Measurements from ENCODE around the gene TBK1.
A peak's percentile ranks its signal among the peaks of the same experiment; 100 is the strongest.

TBK1 gene

DNA sequence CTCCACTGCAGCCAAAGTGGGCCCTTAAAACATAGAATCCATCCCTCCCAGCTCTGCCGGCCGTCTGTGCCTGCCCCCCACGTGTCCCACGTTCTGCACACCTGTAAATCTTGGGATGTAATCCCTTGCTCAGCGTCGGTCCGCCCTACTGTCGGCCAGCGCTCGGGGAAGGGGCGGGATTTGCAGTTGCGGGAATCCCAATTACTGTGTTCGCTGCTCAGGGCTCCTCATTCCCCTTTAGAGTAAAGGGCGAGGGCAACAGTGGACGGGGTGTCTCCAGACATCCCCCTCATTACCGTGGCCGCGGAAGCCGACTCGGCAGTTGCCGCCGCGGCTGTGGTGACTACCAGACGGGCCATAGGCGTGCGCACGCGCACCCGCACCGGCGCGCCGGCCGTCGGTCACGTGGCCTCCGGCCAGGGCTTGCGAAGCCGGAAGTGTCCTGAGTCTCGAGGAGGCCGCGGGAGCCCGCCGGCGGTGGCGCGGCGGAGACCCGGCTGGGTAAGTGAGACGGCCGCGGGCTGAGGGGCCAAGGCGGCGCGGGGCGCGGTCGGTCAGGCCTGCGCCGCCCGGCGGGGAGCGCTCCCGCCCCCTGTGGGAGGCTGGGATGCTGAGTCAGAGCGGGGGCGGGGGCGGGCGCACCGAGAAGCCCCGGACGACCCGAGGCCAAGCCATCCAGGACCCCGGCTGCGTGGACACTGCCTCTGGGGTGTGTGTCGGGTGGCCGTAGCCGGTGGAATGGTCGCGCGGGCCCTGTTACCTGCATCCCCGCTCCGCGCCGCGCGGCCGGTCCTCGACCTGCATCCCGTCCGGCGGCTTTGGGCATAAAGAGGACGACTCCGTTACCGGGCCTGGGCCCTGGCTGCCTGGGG, at the start of gene TBK1:
TSS of gene TBK1 (plus strand) at position 434 of the 872 bp plus-strand sequence. CDS start 3,751 bp downstream, outside the sequence.
- peak; percentile 58 for DNase-seq (ENCODE audit: low read depth)

DNA sequence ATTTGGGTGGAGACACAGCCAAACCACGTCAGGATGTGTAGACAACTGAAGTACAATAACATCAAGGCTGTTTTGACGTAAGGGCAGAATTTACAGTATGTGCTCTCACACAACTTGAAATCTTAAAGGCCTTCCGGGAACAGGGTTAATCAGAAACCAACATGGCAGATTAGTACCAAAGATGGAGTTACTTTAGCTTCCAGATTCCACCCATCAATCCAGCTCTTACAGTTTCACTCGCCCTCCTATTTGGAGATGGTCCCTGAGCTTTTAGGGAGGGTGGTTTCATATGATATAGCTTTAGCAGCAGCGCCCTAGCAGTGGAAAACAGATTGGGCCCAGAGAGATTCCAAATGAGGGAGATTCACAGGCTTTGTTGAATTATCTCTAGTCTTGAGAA, 49.7 kb upstream of the TBK1 start:
- DNase-seq (ENCODE audit: low read depth): no peak

DNA sequence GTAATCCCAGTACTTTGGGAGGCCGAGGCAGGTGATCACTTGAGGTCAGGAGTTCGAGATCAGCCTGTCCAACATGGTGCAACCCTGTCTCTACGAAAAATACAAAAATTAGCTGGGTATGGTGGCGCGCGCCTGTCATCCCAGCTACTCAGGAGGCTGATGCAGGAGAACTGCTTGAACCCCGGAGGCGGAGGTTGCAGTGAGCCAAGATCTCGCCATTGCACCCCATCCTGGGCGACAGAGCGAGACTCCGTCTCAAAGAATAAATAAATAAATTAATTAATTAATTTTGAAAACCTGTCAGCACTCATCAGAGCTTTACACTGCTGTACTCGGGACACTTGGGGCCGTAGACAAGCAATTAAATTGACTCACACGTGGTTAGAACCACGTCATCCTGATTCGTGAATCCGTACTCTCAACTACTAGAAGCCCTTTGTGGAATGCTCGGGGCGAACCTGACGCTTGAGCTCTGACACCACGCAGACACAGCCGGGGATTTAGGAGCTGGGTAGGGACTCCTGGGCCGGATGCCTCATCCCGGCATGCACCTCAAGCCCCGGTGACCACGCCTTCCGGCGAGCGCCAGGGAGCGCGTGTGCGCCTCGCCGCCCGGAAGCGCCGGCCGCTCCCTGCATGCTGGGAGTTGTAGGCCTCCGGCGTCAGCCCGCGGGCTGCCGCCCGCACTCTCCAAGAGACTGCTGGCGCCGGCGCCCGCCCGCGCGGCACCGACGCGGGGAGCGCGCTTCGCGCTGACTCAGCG, 48.0 kb upstream of the TBK1 start, which contains the start of gene XPOT:
TSS of gene XPOT (plus strand) at position 686 of the 763 bp plus-strand sequence. CDS start 5,644 bp downstream, outside the sequence.
- peak; percentile 93 for DNase-seq (ENCODE audit: low read depth)

DNA sequence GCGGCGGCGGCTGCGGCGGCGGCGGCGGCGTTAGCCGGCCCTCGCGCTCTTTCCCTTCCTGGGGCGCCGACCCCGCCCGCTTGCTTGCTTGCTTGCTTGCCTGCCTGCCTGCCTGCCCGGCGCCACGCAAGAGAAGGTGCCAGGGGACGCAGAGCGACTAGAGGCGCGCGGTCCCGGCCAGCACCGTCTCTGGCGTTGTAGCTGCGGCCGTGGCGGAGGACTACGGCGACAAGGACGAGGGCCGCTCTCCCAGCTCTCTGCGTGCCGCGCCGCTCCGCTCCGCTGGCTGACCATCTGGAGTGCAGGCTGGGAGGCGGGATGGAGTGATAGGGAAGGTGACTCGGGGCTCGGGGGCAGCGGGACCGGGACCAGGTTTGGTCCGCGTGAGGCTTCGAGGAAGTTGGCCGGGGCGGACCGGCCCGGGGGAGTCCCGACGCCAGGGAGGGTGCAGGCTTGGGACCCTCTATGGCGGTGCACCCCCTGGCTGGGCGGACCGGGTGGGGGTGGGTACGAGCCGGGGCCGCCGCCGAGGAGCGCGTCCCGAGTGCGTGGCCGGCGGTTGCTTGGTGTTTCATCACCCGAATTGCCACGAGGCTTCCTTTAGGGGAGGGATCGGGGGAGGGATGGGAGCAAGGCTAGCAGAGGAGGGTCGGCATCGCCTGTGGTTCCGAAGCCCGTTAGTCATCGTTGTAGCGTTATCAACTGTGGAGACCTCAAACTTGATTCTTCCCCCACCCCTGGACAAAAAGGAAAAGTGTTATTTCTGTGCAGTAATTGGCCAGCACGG, 47.3 kb upstream of the TBK1 start:
- DNase-seq (ENCODE audit: low read depth): peak; percentile 63

DNA sequence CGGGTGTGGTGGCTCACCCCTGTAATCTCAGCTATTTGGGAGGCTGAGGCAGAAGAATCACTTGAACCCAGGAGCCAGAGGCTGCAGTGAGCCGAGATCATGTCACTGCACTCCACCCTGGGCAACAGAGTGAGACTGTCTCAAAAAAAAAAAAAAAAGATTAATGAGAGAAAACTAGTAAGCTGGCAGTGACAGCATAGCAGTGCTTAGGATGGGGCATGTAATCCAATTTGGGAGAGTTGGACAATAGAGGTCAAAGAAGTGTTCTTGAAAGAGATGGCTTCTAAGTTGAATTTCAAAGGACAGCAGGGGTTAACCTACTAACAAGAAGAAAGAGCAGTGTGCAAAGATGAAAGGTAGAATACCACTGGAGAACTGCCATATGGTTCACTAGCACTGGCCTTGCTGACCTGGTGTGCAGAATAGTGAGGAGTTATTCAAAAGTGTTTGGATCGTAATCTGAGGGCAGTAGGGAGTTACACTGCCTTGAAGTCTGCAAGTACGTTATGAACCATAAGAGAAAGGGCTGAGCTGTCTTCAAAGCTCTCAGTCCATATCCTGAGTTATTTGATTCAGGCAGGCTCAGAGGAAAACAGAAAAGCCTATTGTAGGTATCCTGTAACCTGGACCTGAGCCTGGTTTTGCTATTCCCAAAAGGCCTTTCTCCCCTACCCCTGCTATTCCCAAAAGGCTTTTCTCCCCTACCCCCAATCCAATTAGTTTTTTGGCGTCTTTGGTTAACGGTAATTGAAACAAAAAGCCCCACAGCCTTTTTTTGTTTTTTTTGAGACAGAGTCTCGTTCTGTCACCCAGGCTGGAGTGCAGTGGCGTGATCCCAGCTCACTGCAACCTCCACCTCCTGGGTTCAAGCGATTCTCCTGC, 44.3 kb upstream of the TBK1 start:
- DNase-seq (ENCODE audit: low read depth): no peak

DNA sequence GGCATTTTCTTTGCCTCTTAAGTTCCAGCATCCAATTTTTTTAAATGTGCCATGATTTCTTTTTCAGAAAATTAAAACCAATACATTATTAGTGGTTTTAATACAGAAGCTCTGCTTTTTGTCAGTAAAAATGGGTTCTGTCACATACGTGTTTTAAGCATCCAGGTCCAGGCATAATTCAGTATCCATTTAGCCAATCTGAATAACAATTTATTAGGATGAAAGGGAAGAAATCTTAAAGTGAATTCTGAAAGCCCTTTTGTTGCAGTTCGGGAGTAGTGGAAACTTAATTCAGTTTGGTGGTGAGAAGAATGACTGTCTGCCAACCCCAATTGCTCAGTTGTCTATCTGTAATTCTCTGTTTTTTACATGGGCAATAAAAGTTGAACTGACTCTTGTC, 40.5 kb upstream of the TBK1 start:
- no peak for DNase-seq (ENCODE audit: low read depth)

DNA sequence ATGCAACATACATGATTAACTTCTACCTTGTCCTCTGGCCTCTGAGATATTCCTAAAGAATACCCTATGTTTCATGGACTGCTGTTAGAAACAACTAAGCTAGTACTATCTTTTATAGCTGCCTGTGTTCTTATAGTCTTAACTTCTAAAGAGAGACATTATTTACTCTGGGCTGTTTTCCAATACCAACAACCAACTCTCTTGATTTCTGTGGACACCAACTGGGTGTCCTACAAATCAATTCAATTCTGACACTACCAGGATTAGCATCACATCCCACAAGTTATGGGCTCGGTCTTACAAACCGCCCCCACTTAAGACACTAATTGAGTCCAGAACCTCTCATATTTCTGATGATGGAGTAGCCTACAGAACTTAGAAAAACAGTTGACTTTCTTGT, 39.5 kb upstream of the TBK1 start:
- DNase-seq (ENCODE audit: low read depth): no peak

DNA sequence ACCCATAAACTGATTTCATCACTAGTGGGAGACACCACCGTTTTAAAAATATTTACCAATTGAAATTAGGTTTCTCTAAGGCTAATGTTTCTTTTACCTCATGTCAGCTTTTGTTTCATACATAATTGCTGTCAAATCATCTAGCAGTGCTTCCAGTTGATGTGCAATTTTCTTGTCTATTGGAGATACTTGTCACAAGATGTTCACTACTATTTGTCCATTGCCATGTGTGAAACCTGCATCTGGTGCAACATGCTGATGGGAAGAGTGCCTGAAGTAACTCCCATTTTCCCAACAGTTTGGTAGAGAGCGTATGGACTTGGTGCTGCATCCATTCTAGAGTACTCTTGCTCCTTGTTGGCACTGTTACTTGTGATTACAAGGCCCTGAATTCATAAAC, 38.0 kb upstream of the TBK1 start:
- no peak for DNase-seq (ENCODE audit: low read depth)

DNA sequence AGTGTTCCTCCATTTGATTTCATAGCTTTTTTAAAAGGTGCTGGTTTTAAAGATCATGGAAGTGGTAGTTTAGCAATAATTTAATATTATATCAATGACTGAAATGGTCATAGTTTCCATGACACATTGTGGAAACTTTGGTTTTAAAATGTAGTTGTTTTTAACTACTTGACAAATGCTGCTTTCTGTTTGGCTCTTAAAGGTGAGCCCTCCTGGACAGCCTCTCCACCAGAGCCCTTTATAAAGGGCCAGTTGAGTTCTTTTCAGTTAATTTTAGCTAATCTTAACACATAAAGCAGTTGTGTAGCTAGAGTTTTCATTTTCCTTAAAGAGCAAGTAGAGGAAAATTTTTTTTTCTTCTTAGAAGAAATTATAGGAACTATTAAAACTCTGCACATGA, 33.7 kb upstream of the TBK1 start:
- no peak for DNase-seq (ENCODE audit: low read depth)

DNA sequence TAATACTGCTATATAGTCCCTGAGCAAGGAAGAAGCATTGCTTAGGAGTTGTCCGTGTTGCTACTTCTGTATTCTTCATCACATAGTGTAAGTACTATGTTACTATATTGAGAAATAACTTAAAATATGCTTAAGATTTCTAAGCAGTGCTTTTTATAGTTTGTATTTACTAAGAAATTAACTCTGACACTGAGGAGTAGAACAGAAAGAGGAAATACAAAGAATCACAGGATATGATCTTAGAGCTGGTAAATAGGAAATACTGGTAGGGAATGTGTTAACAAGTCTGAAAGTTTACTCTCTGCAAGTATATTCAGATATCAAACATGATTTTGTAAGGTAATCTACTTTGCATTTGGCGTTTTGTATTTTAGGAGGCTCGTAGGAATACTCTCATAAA, 32.2 kb upstream of the TBK1 start:
- no peak for DNase-seq (ENCODE audit: low read depth)

DNA sequence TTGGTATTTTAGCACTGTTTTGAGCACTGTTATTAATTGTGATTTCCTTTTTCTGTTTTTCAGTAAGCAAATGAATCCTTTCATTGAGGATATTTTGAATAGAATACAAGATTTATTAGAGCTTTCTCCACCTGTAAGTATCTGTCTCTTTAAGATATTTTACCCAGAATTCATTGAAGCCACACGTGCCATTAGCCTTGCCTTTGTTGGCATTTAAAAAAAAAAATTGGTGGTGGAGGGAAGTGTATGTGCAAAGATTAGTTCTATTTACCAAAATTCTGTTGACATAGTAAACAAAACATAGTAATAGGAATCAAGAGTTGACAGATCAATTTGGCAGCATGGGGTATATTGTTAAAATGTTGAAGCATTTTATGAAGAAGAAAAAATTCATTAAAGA, 23.9 kb upstream of the TBK1 start:
- DNase-seq (ENCODE audit: low read depth): no peak

DNA sequence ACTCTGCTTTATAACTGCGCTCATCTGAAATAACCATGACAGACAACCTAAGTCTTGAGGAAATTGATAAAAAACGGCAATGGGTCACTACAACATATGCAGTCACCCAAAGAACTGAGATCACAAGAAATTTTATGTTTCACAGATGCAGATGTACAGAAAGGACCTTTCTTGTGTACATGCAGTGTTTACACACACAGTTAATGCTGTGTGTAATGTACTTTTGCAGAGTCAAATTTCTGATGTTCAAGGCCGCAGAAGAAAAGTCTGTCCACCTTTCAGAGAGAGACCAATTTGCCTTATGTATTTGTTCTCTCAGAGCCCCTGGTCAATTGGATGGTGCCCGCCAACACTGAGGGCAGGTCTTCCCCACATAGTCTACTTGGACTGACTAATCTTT, 23.0 kb upstream of the TBK1 start:
- no peak for DNase-seq (ENCODE audit: low read depth)

DNA sequence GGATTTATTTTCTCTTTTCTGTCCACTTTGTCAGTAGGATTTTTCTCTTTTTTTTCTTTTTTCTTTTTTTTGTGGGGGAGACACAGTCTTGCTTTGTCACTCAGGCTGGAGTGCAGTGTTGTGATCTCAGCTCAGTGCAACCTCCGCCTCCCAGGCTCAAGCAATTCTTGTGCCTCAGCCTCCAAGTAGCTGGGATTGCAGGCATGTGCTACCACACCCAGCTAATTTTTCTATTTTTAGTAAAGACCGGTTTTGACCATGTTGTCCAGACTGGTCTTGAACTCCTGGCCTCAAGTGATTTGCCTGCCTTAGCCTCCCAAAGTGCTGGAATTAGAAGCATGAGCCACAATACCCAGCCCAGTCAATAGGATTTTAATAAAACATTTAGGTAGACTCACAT, 21.0 kb upstream of the TBK1 start:
- DNase-seq (ENCODE audit: low read depth): no peak

DNA sequence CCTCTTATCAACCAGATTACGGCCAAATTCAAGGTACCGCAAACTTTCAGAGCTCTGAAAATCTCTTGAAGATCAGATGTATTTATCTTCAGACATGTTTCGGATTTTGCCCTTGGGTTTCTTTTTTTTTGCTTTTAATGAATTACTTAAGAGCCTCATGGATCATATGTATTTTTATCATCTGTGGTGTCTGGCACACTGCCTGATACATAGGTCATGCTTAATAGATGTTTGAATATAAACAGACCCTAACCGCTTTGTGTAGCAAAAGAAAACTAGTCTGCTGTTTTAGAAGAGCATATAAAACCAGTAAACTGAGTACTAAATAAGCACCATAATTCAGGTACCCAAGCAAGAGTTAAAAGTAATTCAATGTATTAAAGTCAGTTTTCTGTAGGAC, 20.1 kb upstream of the TBK1 start:
- DNase-seq (ENCODE audit: low read depth): no peak

DNA sequence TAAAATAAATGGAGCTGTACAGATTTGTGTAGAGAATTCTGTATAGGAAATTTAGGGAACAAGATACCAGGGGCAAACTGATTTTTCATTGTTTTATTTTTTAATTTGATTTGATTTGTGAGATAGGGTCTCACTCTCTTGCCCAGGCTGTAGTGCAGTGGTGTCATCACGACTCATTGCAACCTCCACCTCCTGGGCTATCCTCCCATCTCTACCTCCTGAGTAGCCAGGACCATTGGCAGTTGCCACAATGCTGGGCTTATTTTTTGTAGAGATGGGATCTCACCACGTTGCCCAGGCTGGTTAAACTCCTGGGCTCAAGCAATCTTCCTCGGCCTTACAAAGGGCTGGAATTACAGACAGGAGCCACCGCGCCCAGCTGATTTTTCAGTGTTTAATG, 18.0 kb upstream of the TBK1 start:
- no peak for DNase-seq (ENCODE audit: low read depth)

DNA sequence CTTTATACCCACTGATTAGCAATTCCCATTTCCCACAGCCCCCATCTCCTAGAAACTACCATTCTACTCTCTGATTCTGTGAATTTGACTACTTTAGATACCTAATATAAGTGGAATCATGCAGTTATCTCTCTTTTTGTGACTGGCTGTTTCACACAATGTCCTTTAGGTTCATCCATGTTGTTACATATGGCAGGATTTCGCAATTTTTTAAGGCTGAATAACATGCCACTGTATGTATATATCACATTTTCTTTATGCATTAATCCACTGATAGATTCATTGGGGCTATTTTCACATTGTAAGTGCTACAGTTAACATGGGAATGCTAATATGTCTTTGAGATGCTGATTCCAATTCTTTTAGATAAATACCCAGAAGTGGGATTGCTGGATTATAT, 11.8 kb upstream of the TBK1 start:
- DNase-seq (ENCODE audit: low read depth): no peak

DNA sequence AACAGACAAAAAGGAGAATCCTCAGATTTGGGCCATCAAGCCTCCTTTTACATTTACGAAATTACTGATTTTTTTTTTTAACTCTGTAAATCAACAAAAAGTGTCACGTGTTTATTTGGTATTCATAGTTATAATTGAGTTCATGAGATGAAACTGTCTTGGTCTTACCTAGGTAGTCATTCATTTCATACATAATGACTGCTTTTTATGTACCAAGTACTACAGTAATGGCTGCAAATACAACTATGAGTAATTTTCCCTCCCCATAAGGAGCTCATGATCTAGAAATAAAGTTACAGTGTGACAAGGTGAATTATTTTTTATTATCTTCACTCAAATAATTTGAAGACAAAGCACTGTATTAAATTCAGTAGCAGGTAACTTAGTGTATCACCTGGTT, 6.4 kb upstream of the TBK1 start:
- no peak for DNase-seq (ENCODE audit: low read depth)

DNA sequence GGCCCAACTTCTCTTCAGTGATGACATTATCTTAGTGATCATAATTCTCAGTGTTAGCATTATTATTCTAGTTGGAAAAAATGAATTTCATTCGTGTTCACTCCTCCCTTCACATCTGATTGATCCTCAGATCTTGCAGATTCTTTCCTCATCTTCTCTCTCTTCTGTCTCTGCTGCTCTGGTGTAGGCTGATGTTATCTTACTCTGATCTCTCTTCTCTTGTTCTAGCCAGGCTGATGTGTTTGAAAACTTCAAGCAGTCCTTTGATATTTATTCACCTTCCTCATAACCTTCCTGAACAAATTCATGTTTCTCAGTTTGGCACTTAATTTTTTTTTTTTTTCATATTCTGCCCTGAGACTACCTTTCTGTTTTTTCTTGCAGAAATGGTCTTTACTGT, 5.6 kb upstream of the TBK1 start:
- no peak for DNase-seq (ENCODE audit: low read depth)

DNA sequence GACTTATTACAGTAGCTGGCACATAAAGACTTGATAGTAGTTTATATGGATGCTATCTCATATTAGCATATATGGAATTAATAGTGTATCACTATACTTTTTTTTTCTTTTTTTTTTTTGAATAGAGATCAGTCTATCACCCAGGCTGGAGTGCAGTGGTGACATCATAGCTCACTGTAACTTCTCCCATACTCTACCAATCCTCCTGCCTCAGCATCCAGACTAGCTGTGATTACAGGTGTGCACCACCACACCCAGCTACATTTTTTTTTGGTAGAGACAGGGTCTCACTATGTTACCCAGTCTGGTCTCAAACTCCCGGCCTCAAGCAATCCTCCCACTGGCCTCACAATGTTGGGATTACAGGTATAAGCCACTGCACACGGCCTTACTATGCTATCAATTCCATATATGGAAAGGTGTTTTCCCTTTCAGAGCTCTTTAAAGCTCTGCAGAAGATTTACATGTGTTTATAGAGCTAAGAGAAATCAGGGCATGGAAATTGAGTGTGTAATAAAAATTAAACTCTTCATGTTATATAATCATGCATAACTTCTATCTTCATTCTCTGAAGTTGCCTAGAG, 1.8 kb upstream of the TBK1 start:
- DNase-seq (ENCODE audit: low read depth): no peak

DNA sequence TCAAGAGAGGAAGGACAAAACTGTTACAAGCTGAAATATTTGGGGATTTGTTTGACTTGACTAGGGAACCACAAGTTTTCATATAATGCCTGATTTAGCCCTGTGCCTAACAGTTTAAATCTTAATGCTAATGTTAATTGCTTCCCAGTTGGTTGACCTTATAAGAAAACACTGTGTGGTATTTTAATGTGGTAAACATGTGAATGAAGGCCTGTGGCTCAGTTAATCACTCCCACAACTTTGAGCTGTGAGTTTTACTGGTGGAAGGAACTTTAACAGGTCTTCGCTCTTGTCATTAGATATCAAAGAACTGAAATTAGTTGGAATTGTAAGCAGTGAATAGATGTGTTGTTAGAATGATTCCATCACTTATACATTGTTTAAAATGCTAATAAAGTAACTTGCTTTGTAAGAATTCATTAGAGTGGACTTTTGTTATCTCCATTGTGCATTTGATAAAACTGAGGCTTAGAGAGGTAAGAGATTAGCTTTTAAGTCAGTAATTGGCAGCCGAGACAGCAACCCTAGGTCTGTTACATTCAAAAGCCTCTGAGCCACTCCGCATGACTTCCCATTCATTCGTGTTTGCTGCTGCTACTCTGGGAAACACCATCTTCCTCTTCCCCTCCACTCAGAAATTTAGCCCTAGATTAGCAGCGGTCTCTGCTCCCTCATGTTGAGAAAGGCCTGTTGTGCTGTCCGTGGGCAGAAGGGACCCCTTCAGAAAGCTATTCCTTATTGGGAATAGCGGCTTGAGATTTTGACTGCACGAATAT, 1.0 kb upstream of the TBK1 start:
- DNase-seq (ENCODE audit: low read depth): no peak

Data from HS-27A (cell line).